ENCODE data around the gene MARVELD1. TPM values are rescaled to one million over a fixed set of nuclear protein-coding genes. Genes with fewer than 3 reads are reported as not detected.

MARVELD1 gene
- total RNA-seq, 1 experiment from 2014 or later: 40.1 TPM

- Histone ChIP-seq H2AFZ (peak overlapping the region; percentile 89; the same call in 1 of the 2 replicates), H3K27me3 (ENCODE audit: insufficient read depth, low read depth) (no peaks in the 10 kb centered on the region), H3K4me1 (replicated peaks; ENCODE audit: insufficient read depth) (peaks cover 13% of the 10 kb centered on the region), H3K4me2 (peak overlapping the region; percentile 92), H3K9me3 (ENCODE audit: insufficient read depth, low read depth) (no peaks in the 10 kb centered on the region), H3K27ac (no peak overlapping the region), H3K79me2 (ENCODE audit: low read depth) (peaks cover 36% of the 10 kb centered on the region), H3K36me3 (ENCODE audit: low read depth) (0 out of 2 replicates have a peak, but pooled peaks cover 5% of the 10 kb centered on the region), H3K9me2 (ENCODE audit: insufficient read depth) (no peaks in the 10 kb centered on the region), H3K4me3 (peak overlapping the region; percentile 94), H3F3A (ENCODE audit: insufficient read depth, low read depth) (no peaks in the 10 kb centered on the region), H4K20me1 (ENCODE audit: insufficient read depth) (no peaks in the 10 kb centered on the region; the same call in 1 of the 2 replicates)
- TF ChIP-seq CTCF (conservative IDR thresholded peaks at IDR 0.05): no peak
- no peak for TF ChIP-seq EZH2 (IDR thresholded peaks at IDR 0.05; ENCODE audit: low read depth)
- no peak for DNase-seq
- ChIA-PET POLR2A (ENCODE audit: unreplicated experiment) (no interaction called here), CTCF (no interaction called here)
- TSS peak; percentile 53 for BruUV-seq (replicated peaks)
- intact Hi-C loops (cut with micrococcal nuclease; ENCODE audit: unreplicated experiment): no loop called here
These were observed 24.3 kb downstream of the MARVELD1 start for GRCh38 chr10:97737770-97738265.

GRCh38 chr10:97738616-97739015, 25.1 kb downstream of the MARVELD1 start:
- CTCF ChIA-PET: interaction anchor here (0.7 kb wide), 1 partner anchor 1698 kb away, joined by 4 read pairs; no protein-coding TSS in a partner anchor

GRCh38 chr10:97740613-97741012, 27.1 kb downstream of the MARVELD1 start:
- intact Hi-C loops (cut with micrococcal nuclease; ENCODE audit: unreplicated experiment): no loop called here
- no peak for DNase-seq
- Histone ChIP-seq H3F3A (ENCODE audit: insufficient read depth, low read depth) (no peaks in the 10 kb centered on the region), H2AFZ (no peak overlapping the region), H3K79me2 (ENCODE audit: low read depth) (peaks cover 36% of the 10 kb centered on the region), H4K20me1 (ENCODE audit: insufficient read depth) (no peaks in the 10 kb centered on the region; the same call in none of the 2 replicates), H3K27me3 (ENCODE audit: insufficient read depth, low read depth) (no peaks in the 10 kb centered on the region), H3K27ac (no peak overlapping the region), H3K9me2 (ENCODE audit: insufficient read depth) (no peaks in the 10 kb centered on the region), H3K9me3 (ENCODE audit: insufficient read depth, low read depth) (no peaks in the 10 kb centered on the region), H3K4me2 (no peak overlapping the region), H3K4me1 (replicated peaks; ENCODE audit: insufficient read depth) (peaks cover 13% of the 10 kb centered on the region), H3K36me3 (ENCODE audit: low read depth) (0 out of 2 replicates have a peak, but pooled peaks cover 5% of the 10 kb centered on the region), H3K4me3 (no peak overlapping the region)
- POLR2A ChIA-PET (ENCODE audit: unreplicated experiment): no interaction called here
- CTCF ChIA-PET: no interaction called here
- BruUV-seq (replicated peaks): no TSS peak
- no peak for TF ChIP-seq CTCF (conservative IDR thresholded peaks at IDR 0.05)
- no peak for TF ChIP-seq EZH2 (IDR thresholded peaks at IDR 0.05; ENCODE audit: low read depth)

More at GRCh38 chr10:97738616-97739015, 25.1 kb downstream of the MARVELD1 start:
- no peak overlapping the region for H2AFZ ChIP-seq
- H3K4me3 ChIP-seq: peak overlapping the region; percentile 94; the same call in 1 of the 2 replicates
- peaks cover 13% of the 10 kb centered on the region for H3K4me1 ChIP-seq (replicated peaks; ENCODE audit: insufficient read depth)
- H3K4me2 ChIP-seq: peak overlapping the region; percentile 92
- H3K27ac ChIP-seq: no peak overlapping the region
- H4K20me1 ChIP-seq (ENCODE audit: insufficient read depth): no peaks in the 10 kb centered on the region; the same call in none of the 2 replicates
- H3K79me2 ChIP-seq (ENCODE audit: low read depth): peaks cover 36% of the 10 kb centered on the region
- no peak for DNase-seq
- no peaks in the 10 kb centered on the region for H3F3A ChIP-seq (ENCODE audit: insufficient read depth, low read depth)
- H3K9me2 ChIP-seq (ENCODE audit: insufficient read depth): no peaks in the 10 kb centered on the region
- POLR2A ChIA-PET (ENCODE audit: unreplicated experiment): no interaction called here
- H3K36me3 ChIP-seq (ENCODE audit: low read depth): 0 out of 2 replicates have a peak, but pooled peaks cover 5% of the 10 kb centered on the region
- H3K9me3 ChIP-seq (ENCODE audit: insufficient read depth, low read depth): no peaks in the 10 kb centered on the region
- BruUV-seq (replicated peaks): no TSS peak
- H3K27me3 ChIP-seq (ENCODE audit: insufficient read depth, low read depth): no peaks in the 10 kb centered on the region
- intact Hi-C loops (cut with micrococcal nuclease; ENCODE audit: unreplicated experiment): no loop called here
- TF ChIP-seq EZH2 (IDR thresholded peaks at IDR 0.05; ENCODE audit: low read depth) (no peak), CTCF (conservative IDR thresholded peaks at IDR 0.05) (no peak)

All from PC-9 (cell line).